GM18517 (cell line): ENCODE results near the gene PIGL.
"Not testable (repeated sequence)": the region's sequence is repeated elsewhere in the genome, so short reads cannot be mapped to it uniquely, and the experiment has no call there.

ENCODE experiments used
- ATAC-seq: cut with Tn5 transposase; IDR thresholded peaks from one replicate; pipeline ENCODE4 v1.9.1; 2021; ENCODE audit warnings: mild to moderate bottlenecking, moderate library complexity; ENCODE audit not compliant: unreplicated experiment

Gene PIGL

GRCh38 chr17:16304830-16305229 is 87.8 kb downstream of the PIGL start:
- ATAC-seq = no peak

- ATAC-seq = no peak
Observed at GRCh38 chr17:16306211-16306610, 89.2 kb downstream of the PIGL start.

- not testable (repeated sequence) for ATAC-seq
Observed at GRCh38 chr17:16312061-16312460, 95.1 kb downstream of the PIGL start.

DNA sequence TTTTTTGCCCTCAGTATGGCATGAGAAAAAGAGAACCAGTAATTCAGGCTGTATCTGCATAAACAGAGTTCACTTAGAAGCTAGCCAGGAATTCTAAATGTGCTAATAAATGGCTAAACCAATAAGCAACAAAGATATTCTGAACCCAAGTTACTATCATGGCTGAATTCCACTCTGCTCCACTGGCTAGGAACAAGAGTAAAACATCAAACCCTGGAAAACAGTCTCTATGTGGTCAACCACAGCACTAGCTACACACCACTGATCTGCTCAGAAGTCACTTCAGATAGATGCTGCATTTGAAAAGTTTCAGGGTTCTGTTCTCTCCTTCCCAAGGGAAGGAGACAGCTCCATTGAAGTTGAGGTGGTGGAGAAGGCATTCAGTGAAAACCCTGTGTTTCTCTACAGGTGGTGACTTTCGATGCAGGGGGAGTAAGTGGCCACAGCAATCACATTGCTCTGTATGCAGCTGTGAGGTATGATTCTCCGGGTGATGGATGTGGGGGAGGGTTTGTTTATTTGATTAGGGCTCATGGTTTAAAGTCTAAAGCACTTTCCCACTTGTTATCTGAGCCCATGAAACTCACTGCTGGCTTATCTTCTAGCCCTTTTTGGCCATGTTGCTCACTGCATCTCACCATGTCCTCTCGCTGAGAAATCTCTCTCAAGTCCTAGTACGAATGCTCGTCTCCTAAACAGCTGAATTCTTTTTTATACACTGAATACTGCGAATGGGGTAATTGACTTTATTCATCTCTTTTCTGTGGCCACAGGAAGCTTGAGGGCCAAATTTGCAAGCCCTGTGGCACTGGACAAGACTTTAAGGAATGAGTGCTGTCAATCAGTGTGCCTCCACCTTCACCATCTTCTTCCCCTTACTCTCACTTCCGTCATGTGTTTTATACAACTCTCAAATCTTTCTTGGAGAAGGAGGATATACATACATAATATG is 96.4 kb downstream of the PIGL start:
- no peak for ATAC-seq

- ATAC-seq = no peak
Observed at GRCh38 chr17:16314189-16314588, 97.2 kb downstream of the PIGL start.

- no peak for ATAC-seq
Observed at GRCh38 chr17:16314859-16315258, 97.8 kb downstream of the PIGL start.

- no peak for ATAC-seq
Observed at GRCh38 chr17:16319969-16320368, 103.0 kb downstream of the PIGL start.

GRCh38 chr17:16322636-16323035 is 105.6 kb downstream of the PIGL start:
- ATAC-seq = no peak

- no peak for ATAC-seq
Observed at GRCh38 chr17:16325964-16326363, 109.0 kb downstream of the PIGL start.

GRCh38 chr17:16327018-16327417 is 110.0 kb downstream of the PIGL start:
- ATAC-seq = no peak

DNA sequence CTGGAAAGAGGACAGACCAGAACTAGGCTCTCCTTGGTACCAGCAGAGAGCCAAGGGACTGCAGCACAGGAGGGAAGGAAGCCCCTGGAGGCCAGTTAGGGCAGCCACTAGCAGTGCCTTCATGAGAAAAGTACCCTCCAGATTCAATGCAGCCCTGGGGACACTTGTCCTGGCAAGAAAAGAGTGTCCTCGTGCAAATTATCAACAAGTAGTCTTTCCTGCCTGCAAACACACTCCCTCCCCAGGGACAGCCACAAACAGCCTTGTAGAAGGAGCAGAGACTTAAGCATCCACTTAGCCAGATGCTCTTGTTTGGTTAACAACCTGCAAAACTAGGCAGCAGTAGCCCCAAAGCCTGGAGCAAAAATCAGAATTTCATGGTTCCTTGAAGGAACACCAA is 112.0 kb downstream of the PIGL start:
- no peak for ATAC-seq

GRCh38 chr17:16329519-16330271 is 112.7 kb downstream of the PIGL start:
- ATAC-seq = no peak

GRCh38 chr17:16338391-16338790 is 121.4 kb downstream of the PIGL start:
- no peak for ATAC-seq

DNA sequence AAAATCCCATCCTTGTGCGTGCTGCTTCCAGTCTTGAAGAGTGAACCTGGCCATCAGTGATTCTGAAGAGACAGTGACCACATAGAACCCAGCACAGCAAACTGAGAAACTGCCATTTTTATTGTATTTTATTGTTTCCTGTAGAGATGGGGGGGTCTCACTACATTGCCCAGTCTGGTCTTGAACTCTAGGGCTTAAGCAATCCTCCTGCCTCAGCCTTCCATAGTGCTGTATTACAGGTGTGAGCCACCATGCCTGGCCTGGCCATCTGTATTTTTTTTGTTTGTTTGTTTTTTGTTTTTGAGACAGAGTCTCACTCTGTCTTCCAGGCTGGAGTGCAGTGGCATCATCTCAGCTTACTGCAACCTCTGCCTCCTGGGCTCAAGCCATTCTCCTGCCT is 122.4 kb downstream of the PIGL start:
- no peak for ATAC-seq

- no peak for ATAC-seq
Observed at GRCh38 chr17:16339959-16340358, 122.9 kb downstream of the PIGL start.

- ATAC-seq = no peak
Observed at GRCh38 chr17:16342979-16343378, 126.0 kb downstream of the PIGL start.

DNA sequence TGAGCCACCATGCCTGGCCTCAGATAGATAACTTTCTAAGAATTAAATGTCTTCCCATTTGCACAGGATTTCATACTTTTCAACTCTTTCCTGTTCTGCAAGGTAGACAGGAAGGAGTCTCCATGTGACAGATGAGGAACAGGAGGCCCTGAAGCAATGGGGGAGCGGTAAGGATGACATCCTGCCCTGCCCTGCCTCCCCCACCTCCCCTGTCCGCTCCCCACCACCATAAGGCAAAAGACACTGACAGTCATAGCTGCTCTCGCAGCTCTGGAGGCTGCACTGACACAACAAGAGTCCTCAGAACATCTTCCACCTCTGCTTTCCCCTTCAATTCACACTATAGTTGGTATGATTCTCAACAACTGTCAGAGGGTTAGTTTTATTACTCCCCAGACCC is 126.6 kb downstream of the PIGL start:
- ATAC-seq = no peak

GRCh38 chr17:16345565-16345964 is 128.6 kb downstream of the PIGL start:
- ATAC-seq = no peak

DNA sequence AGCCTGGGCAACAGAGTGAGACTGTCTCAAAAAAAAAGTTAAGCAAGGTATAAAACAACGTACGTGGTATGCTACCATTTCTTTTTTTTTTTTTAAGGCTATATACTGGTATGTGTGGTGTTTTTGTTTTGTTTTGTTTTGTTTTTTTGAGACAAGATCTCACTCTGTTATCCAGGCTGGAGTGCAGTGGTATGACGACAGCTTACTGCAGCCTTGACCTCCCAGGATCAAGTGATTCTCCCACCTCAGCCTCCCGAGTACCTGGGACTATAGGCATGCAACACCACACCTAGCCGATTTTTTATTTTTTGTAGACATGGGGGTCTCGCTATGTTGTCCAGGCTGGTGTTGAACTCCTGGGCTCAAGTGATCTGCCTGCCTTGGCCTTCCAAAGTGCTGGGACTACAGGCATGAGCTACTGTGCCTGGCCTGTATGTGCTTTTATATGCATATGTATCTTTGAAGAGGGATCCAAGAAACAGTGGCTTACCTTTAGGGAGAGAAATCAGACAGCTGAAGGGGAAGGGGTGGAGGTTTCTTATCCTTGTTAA is 129.8 kb downstream of the PIGL start:
- no peak for ATAC-seq

GRCh38 chr17:16348586-16348985 is 131.6 kb downstream of the PIGL start:
- ATAC-seq = no peak

DNA sequence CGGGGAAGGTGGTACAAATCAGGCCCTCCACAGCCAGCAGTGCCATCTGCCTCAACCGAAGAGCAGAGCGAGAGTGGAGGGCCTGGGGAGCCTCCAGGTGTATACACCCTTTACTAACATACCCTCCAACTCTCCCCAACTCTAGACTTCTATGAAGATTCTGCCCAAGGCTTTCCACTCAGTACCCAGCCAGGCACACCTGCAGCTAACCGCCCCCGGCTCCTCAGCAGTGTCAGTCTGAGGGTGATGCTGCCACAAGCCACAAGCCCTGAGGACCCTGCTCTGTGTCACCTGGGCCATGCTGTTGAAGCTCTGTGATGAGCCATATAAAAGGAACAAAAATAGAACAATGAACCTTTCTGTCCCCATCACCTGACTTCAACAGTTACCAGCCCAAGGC is 132.4 kb downstream of the PIGL start:
- no peak for ATAC-seq

- ATAC-seq = no peak
Observed at GRCh38 chr17:16351831-16352230, 134.8 kb downstream of the PIGL start.
